GM21825 (cell line): ENCODE data around the gene WSB1.

Source experiments
- ATAC-seq: cut with Tn5 transposase; IDR thresholded peaks from one replicate; pipeline ENCODE4 v1.9.1; 2021; ENCODE audit warnings: mild to moderate bottlenecking, moderate library complexity; ENCODE audit not compliant: unreplicated experiment

WSB1 gene

DNA sequence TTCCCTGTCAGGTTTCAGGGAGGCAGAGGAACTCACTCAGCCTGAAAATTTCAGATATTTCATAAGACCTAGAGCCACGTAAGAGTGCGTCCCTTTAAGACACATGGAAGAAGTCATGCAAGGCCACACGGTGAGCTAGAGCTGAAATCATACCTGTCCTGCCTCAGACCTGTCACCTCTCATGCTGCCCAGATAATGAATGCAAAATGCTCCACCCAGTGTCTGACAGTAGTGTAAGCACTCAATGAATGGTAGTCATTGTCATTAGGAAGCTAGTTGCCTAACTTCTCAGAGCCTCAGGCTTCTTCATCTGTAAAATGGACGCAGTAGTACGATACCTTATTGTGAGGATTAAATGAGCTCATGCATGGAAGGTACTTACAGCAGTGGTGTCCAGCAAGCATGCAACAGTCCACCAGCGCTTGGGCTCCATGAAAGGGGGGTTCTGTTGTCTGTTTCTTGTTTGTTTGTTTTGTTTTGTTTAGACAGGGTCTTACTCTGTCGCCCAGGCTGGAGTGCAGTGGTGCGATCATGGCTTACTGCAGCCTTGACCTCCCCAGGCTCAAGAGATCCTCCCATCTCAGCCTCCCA is 60.7 kb downstream of the WSB1 start:
- ATAC-seq: no peak

DNA sequence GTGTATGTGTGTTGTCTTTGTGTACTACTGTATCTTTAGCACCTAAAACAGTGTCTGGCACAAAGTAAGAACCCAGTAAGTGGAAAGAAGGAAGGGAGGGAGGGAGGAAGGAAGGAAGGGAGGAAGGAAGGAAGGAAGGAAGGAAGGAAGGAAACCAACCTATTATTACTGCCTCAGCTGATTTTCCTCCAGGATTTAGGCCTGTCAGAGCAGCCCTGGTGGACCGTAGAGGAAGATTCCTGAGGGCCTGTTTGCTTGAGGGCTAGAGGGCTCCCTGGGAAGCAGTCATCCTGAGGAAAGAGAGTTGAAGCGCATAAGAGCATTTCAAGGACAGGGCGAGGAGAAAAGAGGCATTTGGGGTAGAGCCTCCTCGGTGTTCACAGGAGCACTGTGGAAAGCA is 61.5 kb downstream of the WSB1 start:
- no peak for ATAC-seq

DNA sequence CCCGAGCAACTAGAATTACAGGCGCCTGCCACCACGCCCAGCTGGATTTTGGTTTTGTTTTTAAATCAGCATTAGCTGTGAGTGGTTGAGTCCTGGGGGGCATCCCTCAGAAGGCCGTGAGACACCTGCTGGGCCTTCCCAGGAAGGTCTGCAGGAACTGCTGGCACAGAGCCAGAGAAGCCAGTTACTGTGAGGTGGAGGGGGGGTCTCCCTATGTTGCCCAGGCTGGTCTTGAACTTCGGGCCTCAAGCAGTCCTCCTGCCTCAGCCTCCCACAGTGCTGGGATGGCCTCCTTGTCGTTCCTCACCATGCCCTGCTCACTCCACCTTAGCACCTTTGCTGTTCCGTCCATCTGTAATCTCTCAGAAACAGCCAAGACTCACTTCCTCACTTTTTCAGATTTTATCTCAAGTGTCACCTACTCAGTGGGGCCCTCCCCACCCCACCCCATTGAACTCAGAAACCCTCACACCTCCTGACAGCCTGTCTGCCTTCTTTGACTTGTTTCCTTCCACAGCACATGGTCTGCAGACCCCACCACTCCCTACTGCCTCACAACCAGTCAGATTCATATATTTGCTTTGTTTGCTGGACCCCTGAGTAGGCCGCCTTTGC is 62.3 kb downstream of the WSB1 start:
- ATAC-seq: no peak

DNA sequence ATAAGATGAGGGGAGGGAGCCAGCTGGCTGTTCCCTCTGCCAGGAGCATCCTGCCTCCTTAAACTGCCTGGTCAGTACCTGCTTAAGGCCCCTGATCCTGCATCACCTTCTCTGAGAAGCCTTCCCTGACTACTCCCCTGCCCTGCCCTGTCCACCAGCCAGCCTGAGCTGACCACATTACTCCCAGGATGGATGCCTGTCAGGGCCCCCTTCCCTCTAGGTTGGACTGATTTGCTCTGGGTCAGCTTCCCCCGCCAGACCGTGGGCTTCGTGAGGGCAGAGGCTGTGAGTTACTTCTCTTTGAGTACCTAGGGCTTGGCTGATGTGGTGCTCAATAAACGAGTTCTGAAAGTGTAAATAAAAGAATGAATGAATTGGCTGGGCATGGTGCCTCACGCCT is 63.3 kb downstream of the WSB1 start:
- ATAC-seq: no peak

DNA sequence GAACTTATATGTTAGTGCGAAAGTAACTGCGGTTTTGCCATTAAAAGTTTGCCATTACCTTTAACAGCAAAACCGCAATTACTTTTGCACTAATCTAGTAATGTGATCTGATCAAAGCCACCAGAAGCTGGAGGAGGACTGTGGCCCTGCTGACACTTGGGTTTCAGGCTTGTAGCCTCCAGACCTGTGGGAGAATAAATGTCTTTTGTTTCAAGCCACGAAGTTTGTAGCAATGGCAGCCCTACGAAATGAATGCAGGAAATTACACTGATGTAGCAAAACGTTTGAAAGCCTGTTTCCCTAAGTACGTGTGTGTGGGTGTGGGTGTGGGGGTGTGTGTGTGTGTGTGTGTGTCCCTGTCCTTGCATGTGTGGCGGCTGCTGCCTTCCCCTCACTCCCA is 66.6 kb downstream of the WSB1 start:
- ATAC-seq: no peak

DNA sequence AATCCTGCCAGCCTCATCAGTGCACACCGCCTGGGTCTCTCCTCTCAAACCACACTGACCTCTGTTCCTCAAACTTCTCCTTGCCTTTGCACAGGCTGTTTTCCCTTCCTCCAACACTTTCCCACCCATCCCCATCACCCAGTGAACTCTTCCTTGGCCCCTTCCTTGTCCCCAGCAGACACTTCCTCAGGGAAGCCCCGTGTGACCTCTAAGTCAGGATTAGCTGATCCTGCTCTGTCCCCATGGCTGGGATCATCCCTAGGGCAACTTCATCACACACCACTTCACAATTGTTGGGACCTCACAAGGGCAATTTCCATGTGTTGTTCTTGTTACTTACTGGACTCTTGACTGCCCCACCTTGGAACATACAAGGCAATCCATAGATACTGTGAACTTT is 67.8 kb downstream of the WSB1 start:
- ATAC-seq: no peak

DNA sequence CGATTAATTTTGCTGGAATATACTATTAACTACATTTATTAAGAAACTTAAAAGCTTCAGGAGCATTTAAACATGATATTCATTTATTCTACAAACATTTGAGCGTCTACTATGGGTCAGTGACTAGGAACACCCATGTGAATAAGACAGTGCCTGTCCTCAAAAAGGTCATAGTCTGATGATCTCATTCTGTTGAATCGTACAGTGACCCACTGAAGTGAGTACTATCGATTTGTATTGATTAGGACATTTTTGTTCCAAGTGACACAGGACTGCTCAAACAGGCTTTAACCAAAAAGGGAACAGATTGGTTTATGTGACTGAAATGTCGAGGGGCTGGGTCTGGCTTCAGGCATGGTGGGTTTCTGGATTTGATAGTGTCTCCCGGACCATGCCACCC is 68.6 kb downstream of the WSB1 start:
- no peak for ATAC-seq

DNA sequence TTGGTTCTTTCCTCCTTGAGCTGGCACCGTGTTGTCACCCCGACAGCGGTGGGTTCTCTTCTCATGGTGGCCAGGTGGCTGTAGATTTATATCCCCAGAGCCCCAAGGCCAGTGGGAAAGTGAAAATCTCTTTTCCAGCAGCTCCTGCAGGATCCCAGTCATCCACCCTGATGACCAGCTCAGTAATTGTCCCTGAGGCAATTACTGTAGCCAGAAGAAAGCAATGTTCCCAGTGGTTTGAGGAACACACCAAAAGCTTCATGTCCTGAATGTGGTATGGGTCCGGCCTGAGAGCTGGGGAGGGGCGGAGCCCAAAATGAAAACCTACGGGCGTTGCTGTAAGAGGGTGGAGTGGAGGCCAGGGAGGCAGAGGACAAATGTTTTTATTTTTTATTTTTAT is 69.0 kb downstream of the WSB1 start:
- ATAC-seq: no peak

DNA sequence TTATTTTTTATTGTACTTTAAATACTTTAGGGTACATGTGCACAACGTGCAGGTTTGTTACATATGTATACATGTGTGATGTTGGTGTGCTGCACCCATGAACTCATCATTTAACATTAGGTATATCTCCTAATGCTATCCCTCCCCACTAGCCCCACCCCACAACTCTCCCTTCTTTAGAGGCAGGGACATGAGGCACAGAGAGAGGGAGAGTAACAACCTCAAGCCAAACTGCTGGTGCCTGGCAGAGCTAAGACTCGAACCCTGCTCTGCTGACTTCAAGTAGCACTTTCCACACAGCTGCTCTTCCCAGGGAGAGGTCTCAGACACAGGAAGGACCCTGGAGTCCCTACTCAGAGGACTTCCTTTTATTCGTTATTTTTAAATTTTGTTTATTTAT is 69.4 kb downstream of the WSB1 start:
- ATAC-seq: no peak
